Breast epithelium (tissue), 3 donors: ENCODE measurements around the gene CACNA1B.

Experiments used
- POLR2A ChIP-seq: fragments of 450-650 bp; IDR thresholded peaks from one replicate; pipeline ENCODE4 v1.6.1; 2016; ENCODE audit warnings: antibody characterized with exemption, mild to moderate bottlenecking, moderate library complexity
- TF ChIP-seq, protein P1 (sequence below), 3 donors: fragments of 450-650 bp; IDR thresholded peaks; one replicate each; pipeline ENCODE4 v1.5.1; 2016 to 2017; ENCODE audit warnings: antibody characterized with exemption in 3 of 3, mild to moderate bottlenecking in 3 of 3, moderate library complexity in 3 of 3

GRCh38 chr9:137919095-137919465 lies 41.5 kb downstream of the CACNA1B start:
- TF ChIP-seq POLR2A, result no peak
- TF ChIP-seq, protein P1, sequence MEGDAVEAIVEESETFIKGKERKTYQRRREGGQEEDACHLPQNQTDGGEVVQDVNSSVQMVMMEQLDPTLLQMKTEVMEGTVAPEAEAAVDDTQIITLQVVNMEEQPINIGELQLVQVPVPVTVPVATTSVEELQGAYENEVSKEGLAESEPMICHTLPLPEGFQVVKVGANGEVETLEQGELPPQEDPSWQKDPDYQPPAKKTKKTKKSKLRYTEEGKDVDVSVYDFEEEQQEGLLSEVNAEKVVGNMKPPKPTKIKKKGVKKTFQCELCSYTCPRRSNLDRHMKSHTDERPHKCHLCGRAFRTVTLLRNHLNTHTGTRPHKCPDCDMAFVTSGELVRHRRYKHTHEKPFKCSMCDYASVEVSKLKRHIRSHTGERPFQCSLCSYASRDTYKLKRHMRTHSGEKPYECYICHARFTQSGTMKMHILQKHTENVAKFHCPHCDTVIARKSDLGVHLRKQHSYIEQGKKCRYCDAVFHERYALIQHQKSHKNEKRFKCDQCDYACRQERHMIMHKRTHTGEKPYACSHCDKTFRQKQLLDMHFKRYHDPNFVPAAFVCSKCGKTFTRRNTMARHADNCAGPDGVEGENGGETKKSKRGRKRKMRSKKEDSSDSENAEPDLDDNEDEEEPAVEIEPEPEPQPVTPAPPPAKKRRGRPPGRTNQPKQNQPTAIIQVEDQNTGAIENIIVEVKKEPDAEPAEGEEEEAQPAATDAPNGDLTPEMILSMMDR (IDR thresholded peaks at IDR 0.05), result no peak
